H9 (cell line): Measurements from ENCODE around the gene FANCL. TPM values are rescaled to one million over a fixed set of nuclear protein-coding genes. Genes with fewer than 3 reads are reported as not detected.

Experiments
- DNase-seq: peaks from one replicate; pipeline ENCODE4 v3.0.0-alpha.2; 2017
- H2AFZ ChIP-seq: one replicate; pipeline ENCODE4 v1.6.1; 2013; ENCODE audit warnings: mild to moderate bottlenecking, low read length, control low read depth, moderate library complexity
- H2AK5ac ChIP-seq: 2 replicates; pipeline ENCODE4 v1.6.1; 2013; ENCODE audit warnings: low read length, control low read depth, mixed read lengths; ENCODE audit not compliant: insufficient read length
- H2BK120ac ChIP-seq: one replicate; pipeline ENCODE4 v1.6.1; 2013; ENCODE audit warnings: low read depth, mild to moderate bottlenecking, low read length, control low read depth, inconsistent platforms; ENCODE audit not compliant: poor library complexity, severe bottlenecking
- H2BK12ac ChIP-seq: 2 replicates; pipeline ENCODE4 v1.6.1; 2013; ENCODE audit warnings: low read length, control low read depth, mixed read lengths, low read depth; ENCODE audit not compliant: insufficient read length
- H2BK15ac ChIP-seq: 2 replicates; pipeline ENCODE4 v1.6.1; 2013; ENCODE audit warnings: low read depth, low read length, control low read depth
- H2BK20ac ChIP-seq: one replicate; pipeline ENCODE4 v1.6.1; 2013; ENCODE audit warnings: low read depth, mild to moderate bottlenecking, low read length, control low read depth, inconsistent platforms; ENCODE audit not compliant: poor library complexity, severe bottlenecking
- H2BK5ac ChIP-seq: 2 replicates; pipeline ENCODE4 v1.6.1; 2013; ENCODE audit warnings: low read length, control low read depth, mixed read lengths; ENCODE audit not compliant: insufficient read length
- H3K14ac ChIP-seq: 2 replicates; pipeline ENCODE4 v1.6.1; 2013; ENCODE audit warnings: low read length, control low read depth; ENCODE audit not compliant: insufficient read depth
- H3K18ac ChIP-seq: 2 replicates; pipeline ENCODE4 v1.6.1; 2013; ENCODE audit warnings: low read depth, mild to moderate bottlenecking, mixed read lengths, low read length, control low read depth; ENCODE audit not compliant: insufficient read length
- H3K23ac ChIP-seq: 2 replicates; pipeline ENCODE4 v1.6.1; 2013; ENCODE audit warnings: low read length, control low read depth, mixed read lengths, low read depth; ENCODE audit not compliant: insufficient read length
- H3K23me2 ChIP-seq: 2 replicates; pipeline ENCODE4 v1.6.1; 2013; ENCODE audit warnings: low read depth, mild to moderate bottlenecking, mixed read lengths, low read length, control low read depth; ENCODE audit not compliant: insufficient read length, poor library complexity, severe bottlenecking
- H3K27ac ChIP-seq: 2 replicates; pipeline ENCODE4 v1.5.1; 2013; ENCODE audit warnings: low read length, control low read depth, mixed read lengths, low read depth; ENCODE audit not compliant: insufficient read length
- H3K27me3 ChIP-seq: 2 replicates; pipeline ENCODE4 v1.6.1; 2013; ENCODE audit warnings: low read length, control low read depth, inconsistent platforms; ENCODE audit not compliant: insufficient read depth
- H3K4ac ChIP-seq: 2 replicates; pipeline ENCODE4 v1.6.1; 2013; ENCODE audit warnings: low read depth, mild to moderate bottlenecking, control low read depth, inconsistent platforms, low read length, moderate library complexity
- H3K4me1 ChIP-seq: 2 replicates; pipeline ENCODE4 v1.6.1; 2013; ENCODE audit warnings: low read length, control low read depth, inconsistent platforms; ENCODE audit not compliant: insufficient read depth
- H3K4me2 ChIP-seq: 2 replicates; pipeline ENCODE4 v1.6.1; 2013; ENCODE audit warnings: low read length, control low read depth, mixed read lengths; ENCODE audit not compliant: insufficient read length, insufficient read depth
- H3K56ac ChIP-seq: 2 replicates; pipeline ENCODE4 v1.6.1; 2013; ENCODE audit warnings: low read depth, mild to moderate bottlenecking, mixed read lengths, low read length, control low read depth; ENCODE audit not compliant: insufficient read length
- H3K79me1 ChIP-seq: 2 replicates; pipeline ENCODE4 v1.6.1; 2013; ENCODE audit warnings: low read depth, mild to moderate bottlenecking, moderate library complexity, low read length, control low read depth, inconsistent platforms; ENCODE audit not compliant: insufficient read depth, poor library complexity, severe bottlenecking
- H3K79me2 ChIP-seq: 2 replicates; pipeline ENCODE4 v1.6.1; 2013; ENCODE audit warnings: low read length, control low read depth, inconsistent platforms; ENCODE audit not compliant: insufficient read depth
- H3K9ac ChIP-seq: 2 replicates; pipeline ENCODE4 v1.6.1; 2013; ENCODE audit warnings: low read length, control low read depth, mixed read lengths; ENCODE audit not compliant: insufficient read length; ENCODE audit errors: extremely low read depth
- H3K9me3 ChIP-seq: one replicate; pipeline ENCODE4 v1.6.1; 2013; ENCODE audit warnings: low read depth, low read length, inconsistent platforms; ENCODE audit not compliant: control insufficient read depth
- H3T11ph ChIP-seq: one replicate; pipeline ENCODE4 v1.6.1; 2013; ENCODE audit warnings: mild to moderate bottlenecking, low read length, control low read depth, inconsistent platforms
- H4K20me1 ChIP-seq: one replicate; pipeline ENCODE4 v1.6.1; 2013; ENCODE audit not compliant: control insufficient read depth, insufficient read length, insufficient read depth
- H4K5ac ChIP-seq: 2 replicates; pipeline ENCODE4 v1.6.1; 2013; ENCODE audit warnings: low read depth, mild to moderate bottlenecking, mixed read lengths, low read length, control low read depth; ENCODE audit not compliant: insufficient read length
- H4K8ac ChIP-seq: replicated peaks from 2 replicates; pipeline ENCODE4 v1.6.1; 2013; ENCODE audit warnings: low read length, control low read depth, mixed read lengths, low read depth; ENCODE audit not compliant: insufficient read length
- H4K91ac ChIP-seq: 2 replicates; pipeline ENCODE4 v1.6.1; 2013; ENCODE audit warnings: low read depth, mild to moderate bottlenecking, moderate library complexity, mixed read lengths, low read length, control low read depth; ENCODE audit not compliant: insufficient read length
- H3K27ac Mint-ChIP-seq, 3 experiments: 2 replicates in 2 of 3; 3 replicates in 1 of 3; pipeline ENCODE4 v1.8.0; 2020 to 2021; ENCODE audit warnings: mixed read lengths in 3 of 3, mild to moderate bottlenecking in 1 of 3, moderate library complexity in 1 of 3
- H3K27me3 Mint-ChIP-seq: 2 replicates; pipeline ENCODE4 v1.8.0; 2021; ENCODE audit warnings: low read depth, mild to moderate bottlenecking, moderate library complexity, mixed read lengths
- H3K36me3 Mint-ChIP-seq, 3 experiments: 2 replicates in 2 of 3; 3 replicates in 1 of 3; pipeline ENCODE4 v1.8.0; 2020 to 2021; ENCODE audit warnings: low read depth in 3 of 3, mixed read lengths in 3 of 3; ENCODE audit not compliant: insufficient read depth in 1 of 3
- H3K4me1 Mint-ChIP-seq, 2 experiments: 2 replicates each; pipeline ENCODE4 v1.8.0; 2020; ENCODE audit warnings: mixed read lengths in 2 of 2
- H3K4me3 Mint-ChIP-seq, 2 experiments: 2 replicates in 1 of 2; 3 replicates in 1 of 2; pipeline ENCODE4 v1.8.0; 2020 to 2021; ENCODE audit warnings: mild to moderate bottlenecking in 2 of 2, mixed read lengths in 2 of 2, moderate library complexity in 1 of 2
- H3K9me3 Mint-ChIP-seq, 2 experiments: 2 replicates in 1 of 2; 3 replicates in 1 of 2; pipeline ENCODE4 v1.8.0; 2020; ENCODE audit warnings: mild to moderate bottlenecking in 2 of 2, mixed read lengths in 2 of 2, moderate library complexity in 1 of 2
- WGBS: extraction: QIAGEN DNeasy Blood & Tissue Kit; methylation state at CpG from one replicate; pipeline ENCODE4 v1.1.7; 2013; ENCODE audit warnings: missing lambda C conversion rate, low lambda C conversion rate, mixed read lengths; ENCODE audit not compliant: insufficient read length; ENCODE audit errors: extremely low coverage; 5-methylcytosine and 5-hydroxymethylcytosine counted together
- total RNA-seq: library from RNA; stranded (reverse); gene quantifications from 2 replicates; pipeline ENCODE4 v1.2.1, GENCODE V29; 2021
- TF ChIP-seq, protein P1 (sequence below): fragments of 200-600 bp; sonication (generic); conservative IDR thresholded peaks from 3 replicates; pipeline ENCODE4 v1.8.0; 2021; ENCODE audit warnings: antibody characterized with exemption, mild to moderate bottlenecking

FANCL gene
- total RNA-seq, 1 experiment from 2014 or later: 41.5 TPM

DNA sequence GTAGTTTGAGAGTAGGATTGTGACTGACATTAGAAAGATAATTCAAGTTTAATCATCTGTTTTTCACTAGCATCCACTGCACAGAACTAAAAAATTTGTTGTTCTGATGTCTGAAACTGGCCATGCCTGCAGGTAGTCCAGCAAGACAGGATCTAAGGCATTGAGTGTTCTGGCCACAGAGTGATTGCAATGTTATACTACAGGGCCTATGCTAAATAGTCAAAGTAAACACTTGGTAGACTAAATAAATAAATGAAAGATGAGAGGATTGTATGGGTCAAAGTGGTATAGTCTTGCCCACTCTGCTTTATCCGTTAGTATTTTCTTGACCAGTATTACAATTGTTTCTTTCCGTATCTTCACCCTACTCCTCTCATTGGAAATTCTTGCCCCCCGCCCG, 27.6 kb upstream of the FANCL start:
- H2BK15ac ChIP-seq: no peak overlapping the region
- no peak overlapping the region for H2BK5ac ChIP-seq
- no peaks in the 10 kb centered on the region for H3K4me1 ChIP-seq
- no peak overlapping the region for H2BK20ac ChIP-seq
- H3K79me1 ChIP-seq: no peaks in the 10 kb centered on the region
- H3K9me3 Mint-ChIP-seq: no peaks in the 10 kb centered on the region; a peak in 1 of 5 replicates
- H3K4me3 Mint-ChIP-seq: no peak overlapping the region
- no peak overlapping the region for H3K4ac ChIP-seq
- H4K8ac ChIP-seq: no peak overlapping the region
- no peak overlapping the region for H4K91ac ChIP-seq
- TF ChIP-seq, protein P1, sequence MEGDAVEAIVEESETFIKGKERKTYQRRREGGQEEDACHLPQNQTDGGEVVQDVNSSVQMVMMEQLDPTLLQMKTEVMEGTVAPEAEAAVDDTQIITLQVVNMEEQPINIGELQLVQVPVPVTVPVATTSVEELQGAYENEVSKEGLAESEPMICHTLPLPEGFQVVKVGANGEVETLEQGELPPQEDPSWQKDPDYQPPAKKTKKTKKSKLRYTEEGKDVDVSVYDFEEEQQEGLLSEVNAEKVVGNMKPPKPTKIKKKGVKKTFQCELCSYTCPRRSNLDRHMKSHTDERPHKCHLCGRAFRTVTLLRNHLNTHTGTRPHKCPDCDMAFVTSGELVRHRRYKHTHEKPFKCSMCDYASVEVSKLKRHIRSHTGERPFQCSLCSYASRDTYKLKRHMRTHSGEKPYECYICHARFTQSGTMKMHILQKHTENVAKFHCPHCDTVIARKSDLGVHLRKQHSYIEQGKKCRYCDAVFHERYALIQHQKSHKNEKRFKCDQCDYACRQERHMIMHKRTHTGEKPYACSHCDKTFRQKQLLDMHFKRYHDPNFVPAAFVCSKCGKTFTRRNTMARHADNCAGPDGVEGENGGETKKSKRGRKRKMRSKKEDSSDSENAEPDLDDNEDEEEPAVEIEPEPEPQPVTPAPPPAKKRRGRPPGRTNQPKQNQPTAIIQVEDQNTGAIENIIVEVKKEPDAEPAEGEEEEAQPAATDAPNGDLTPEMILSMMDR: no peak
- H4K20me1 ChIP-seq: no peaks in the 10 kb centered on the region
- no peak overlapping the region for H3K18ac ChIP-seq
- no peaks in the 10 kb centered on the region; the same call in 1 of the 2 replicates for H3K27me3 ChIP-seq
- no peak overlapping the region for H4K5ac ChIP-seq
- H3K4me1 Mint-ChIP-seq: 0 out of 4 replicates have a peak, but pooled peaks cover 0 to 5% of the 10 kb centered on the region in 2 experiments
- no peak overlapping the region for H2AFZ ChIP-seq
- no peaks in the 10 kb centered on the region for H3K9me3 ChIP-seq
- no peak overlapping the region for H2BK12ac ChIP-seq
- H3K79me2 ChIP-seq: no peaks in the 10 kb centered on the region
- H3K4me2 ChIP-seq: no peak overlapping the region
- no peak overlapping the region for H3K23ac ChIP-seq
- H2AK5ac ChIP-seq: no peak overlapping the region
- DNase-seq: no peak
- no peaks in the 10 kb centered on the region for H3K23me2 ChIP-seq
- WGBS: no CpG with 5 or more reads among the region's 4 CpGs
- no peak overlapping the region for H3K56ac ChIP-seq
- no peaks in the 10 kb centered on the region for H3K36me3 Mint-ChIP-seq
- no peak overlapping the region for H2BK120ac ChIP-seq
- no peak overlapping the region for H3K9ac ChIP-seq
- H3K27ac Mint-ChIP-seq: 0 out of 7 replicates have a peak overlapping the region, but pooled peaks of 1 of the 3 experiments have one; percentile 26
- H3K27me3 Mint-ChIP-seq: no peaks in the 10 kb centered on the region
- no peak overlapping the region for H3K14ac ChIP-seq
- H3T11ph ChIP-seq: no peak overlapping the region
- H3K27ac ChIP-seq: no peak overlapping the region
